Non-pigmented ciliary epithelial cell (primary cell): ENCODE data around the gene TMEM209.
"Not testable (repeated sequence)": the region's sequence is repeated elsewhere in the genome, so short reads cannot be mapped to it uniquely, and the experiment has no call there.

Experiments
- DNase-seq: peaks from one replicate; pipeline ENCODE4 v3.0.0-alpha.2; 2010; ENCODE audit warnings: low read depth

The TMEM209 gene

GRCh38 chr7:130218806-130219620 is 13.8 kb upstream of the TMEM209 start:
- DNase-seq: no peak

GRCh38 chr7:130216750-130217149 is 11.5 kb upstream of the TMEM209 start:
- no peak for DNase-seq

GRCh38 chr7:130216025-130216424 is 10.8 kb upstream of the TMEM209 start:
- no peak for DNase-seq

DNA sequence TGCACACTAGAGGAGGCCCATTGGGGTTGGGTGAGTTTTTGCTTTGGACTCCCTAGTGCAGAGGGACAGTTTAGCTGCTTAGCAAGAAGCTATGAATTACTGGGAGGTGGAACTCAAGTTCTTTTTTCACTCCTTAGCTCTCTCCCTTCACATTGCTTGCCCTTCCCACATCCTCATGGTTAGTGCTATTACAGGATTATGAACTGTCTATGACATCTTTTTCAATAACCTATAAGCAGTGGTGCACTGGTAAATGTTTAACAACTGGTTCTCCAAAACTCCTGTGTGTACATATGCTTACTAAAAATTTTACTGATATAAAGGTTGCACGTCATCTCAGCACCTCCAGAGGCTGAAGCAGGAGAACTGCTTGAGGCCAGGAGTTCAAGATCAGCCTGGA is 8.6 kb upstream of the TMEM209 start:
- DNase-seq: no peak

- no peak for DNase-seq
Measured at GRCh38 chr7:130210181-130210935, 5.2 kb upstream of the TMEM209 start.

DNA sequence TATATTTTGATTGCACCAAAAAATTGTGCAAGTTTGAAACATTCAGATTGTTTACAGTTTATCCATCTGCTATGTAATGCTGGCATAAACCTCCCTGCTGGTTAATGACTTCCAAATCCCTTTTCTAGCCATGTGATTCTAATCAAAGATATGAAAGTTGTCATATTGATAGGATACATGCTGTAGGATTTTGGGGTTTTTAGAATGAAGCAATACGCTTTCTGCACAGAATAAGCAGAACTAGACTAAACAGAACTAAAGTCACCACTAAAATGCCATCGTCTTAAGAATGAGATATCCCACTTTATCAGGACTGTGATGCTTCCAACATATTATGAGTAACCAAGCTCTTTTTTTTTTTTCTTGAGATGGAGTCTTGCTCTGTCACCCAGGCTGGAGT is 3.3 kb upstream of the TMEM209 start:
- DNase-seq: no peak

GRCh38 chr7:130207642-130208041 is 2.4 kb upstream of the TMEM209 start, which contains the start of gene SSMEM1:
Gene SSMEM1 (plus strand): TSS chr7:130207860. CDS start chr7:130207911, 51 bp downstream.
- DNase-seq: no peak

- no peak for DNase-seq
Measured at GRCh38 chr7:130207033-130207432, 1.8 kb upstream of the TMEM209 start.

GRCh38 chr7:130201796-130202195 is 3.4 kb downstream of the TMEM209 start:
- DNase-seq: no peak

DNA sequence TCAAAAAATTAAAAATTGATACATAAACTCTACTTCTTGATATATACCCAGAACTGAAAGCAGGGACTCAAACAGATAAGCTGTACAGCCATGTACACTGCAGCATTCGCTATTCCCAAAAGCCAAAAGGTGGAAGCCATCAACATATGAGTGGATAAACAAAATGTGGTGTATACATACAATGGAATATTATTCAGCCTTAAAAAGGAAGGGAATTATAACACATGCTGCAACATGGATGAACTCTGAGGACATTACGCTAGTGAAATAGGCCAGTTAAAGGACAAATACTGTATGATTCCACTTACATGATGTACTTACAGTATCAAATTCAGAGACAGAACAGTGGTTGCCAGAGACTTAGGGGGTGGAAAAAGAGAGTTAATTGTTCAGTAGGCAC is 8.1 kb downstream of the TMEM209 start:
- no peak for DNase-seq

DNA sequence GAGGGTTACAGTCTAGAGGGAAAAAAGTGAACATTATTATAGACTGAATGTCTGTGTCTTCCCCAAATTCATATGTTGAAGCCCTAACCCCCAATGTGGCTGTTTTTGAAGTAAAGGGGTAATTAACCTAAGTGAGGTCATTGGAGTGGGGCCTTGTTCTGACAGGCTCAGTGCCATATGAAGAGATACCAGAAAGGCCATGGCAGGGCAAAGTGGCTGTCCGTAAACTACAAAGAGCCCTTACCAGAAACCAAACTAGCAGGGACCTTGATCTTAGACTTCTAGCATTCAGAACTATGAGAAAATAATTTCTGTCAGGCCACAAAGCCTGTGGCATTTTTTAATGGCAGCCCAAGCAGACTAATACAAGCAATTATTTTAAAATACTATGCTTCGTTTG is 8.7 kb downstream of the TMEM209 start:
- DNase-seq: no peak

- no peak for DNase-seq
Measured at GRCh38 chr7:130195396-130195795, 9.8 kb downstream of the TMEM209 start.

DNA sequence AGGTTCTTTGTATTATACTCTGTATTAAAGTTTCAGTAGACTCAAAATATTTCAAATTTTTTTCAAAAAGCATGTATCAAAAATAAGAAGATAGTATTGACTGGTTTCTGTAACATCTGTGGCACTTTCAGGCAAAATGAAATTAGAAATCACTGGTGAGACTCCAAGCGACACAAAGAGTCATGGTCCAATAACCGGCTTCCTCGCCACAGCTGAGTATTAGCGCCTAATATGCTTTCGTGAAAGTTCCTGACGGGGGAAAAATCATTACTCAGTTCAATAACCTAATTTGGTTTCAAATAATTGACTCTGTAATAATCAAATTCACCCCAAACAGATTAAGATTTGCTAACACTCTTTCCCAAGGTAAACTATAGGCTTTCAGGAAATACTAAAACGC is 13.4 kb downstream of the TMEM209 start:
- DNase-seq: no peak

- no peak for DNase-seq
Measured at GRCh38 chr7:130189343-130189742, 15.9 kb downstream of the TMEM209 start.

DNA sequence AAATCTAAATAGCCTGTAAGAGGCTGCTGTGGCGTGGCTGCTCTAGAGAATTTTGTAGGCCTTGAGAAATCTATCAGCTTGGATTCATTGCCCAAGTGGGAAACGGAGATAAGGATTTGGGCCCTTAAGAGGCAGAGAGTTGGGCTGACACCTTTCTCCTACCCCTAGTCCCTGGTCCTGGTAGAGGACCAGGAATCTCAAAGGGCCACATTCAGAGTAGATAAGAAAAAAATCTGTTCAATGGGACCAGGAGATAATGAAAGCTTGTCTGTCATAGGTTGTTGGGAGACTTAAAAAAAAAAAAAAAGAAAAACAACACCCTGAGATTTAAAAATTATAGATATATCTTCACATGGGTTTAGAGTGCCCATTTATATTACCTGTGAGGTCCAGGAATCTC is 17.8 kb downstream of the TMEM209 start:
- DNase-seq: no peak

DNA sequence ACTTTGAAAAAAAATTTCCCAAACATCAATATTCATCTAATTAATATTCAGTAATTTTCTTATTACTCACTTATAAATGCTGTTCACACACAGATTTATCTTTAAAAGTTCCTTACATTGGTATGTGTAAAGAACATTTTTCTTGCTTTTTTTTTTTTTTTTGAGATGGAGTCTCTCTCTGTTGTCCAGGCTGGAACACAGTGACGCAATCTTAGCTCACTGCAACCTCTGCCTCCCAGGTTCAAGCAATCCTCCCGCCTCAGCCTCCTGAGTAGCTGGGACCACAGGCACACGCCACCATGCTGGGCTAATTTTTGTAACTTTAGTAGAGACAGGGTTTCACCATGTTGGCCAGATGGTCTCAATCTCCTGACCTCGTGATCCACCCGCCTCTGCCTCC is 20.9 kb downstream of the TMEM209 start:
- not testable (repeated sequence) for DNase-seq

DNA sequence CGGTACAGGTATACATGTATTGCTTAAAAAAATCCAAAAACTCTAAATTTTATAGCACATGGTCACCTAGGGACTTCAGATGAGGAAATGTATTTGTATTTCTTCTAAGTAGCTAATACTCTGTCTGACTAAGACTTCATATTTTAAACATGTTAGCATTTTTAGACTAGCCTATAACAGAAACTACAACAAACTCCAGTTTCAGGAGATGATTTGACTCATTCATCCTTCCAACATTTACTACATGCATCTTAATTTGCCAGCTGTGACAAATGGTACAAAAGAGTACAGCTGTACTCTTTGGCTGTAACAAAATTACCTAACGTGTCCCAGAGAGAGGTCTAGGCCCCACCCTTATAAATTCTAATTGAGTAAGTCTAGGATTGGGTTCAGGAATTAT is 22.2 kb downstream of the TMEM209 start:
- no peak for DNase-seq

DNA sequence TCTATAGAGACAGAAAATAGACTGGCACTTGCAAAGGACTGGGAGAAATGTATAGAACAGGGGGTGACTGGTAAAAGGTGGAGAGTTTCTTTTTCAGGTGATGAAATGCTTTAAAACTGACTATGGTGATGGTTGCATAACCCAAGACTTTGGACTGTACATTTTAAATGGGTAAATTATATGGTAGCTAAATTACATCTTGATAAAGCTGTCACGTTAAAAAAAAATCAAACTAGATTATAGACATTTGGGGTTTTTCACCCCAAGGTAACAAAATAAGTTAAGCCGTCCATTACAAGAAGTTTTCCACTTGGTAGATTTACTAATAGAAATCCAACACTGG is 24.0 kb downstream of the TMEM209 start:
- DNase-seq: no peak

DNA sequence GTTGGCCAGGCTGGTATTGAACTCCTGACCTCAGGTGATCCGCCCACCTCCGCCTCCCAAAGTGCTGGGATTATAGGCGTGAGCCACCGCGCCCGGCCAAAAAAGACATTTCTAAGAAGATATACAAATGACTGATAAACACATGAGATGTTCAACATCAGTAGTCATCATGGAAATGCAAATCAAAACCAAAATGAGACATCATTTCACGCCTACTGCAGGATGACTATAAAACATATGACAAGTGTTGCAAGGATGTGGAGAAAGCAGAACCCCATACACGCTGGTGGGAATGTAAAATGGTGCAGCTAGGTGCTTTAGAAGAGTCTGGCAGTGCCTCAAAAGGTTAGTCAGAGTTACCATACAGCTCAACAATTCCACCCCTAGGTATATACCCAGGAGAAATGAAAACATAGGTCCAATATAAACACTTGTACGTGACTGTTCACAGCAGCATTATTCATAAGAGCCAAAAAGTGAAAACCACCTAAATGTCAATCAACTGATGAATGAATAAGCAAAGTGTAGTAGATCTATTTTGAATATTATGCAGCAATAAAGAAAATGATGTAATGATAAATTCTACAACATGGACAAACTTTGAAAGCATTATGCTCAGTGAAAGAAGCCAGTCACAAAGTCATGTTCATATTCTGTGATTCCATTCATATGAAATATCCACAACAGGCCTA is 24.5 kb downstream of the TMEM209 start:
- DNase-seq: peak; percentile 30

GRCh38 chr7:130179631-130180030 is 25.6 kb downstream of the TMEM209 start:
- DNase-seq: no peak

DNA sequence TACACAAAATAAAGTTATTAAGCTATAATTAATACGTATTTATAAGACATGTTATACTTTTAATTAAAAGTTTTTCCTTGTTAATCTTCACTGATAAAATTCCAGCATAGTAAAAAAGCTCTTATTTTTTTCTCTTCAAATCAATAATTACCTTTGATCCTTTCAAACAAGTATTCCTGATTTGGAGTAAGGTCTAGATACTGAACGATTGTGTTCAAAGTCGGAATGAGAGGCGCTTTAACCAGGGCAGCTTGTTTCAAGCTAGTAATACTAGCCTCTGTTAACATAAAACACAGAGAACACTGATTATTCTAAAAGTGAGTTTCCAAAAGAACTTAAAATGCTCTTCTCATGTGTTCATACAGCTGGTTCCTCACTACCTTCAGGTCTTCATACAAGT is 27.0 kb downstream of the TMEM209 start:
- DNase-seq: no peak

- DNase-seq: no peak
Measured at GRCh38 chr7:130174237-130174959, 30.8 kb downstream of the TMEM209 start.
